HG02943 (cell line): ENCODE measurements around the gene RNF43.

ENCODE experiments used
- ATAC-seq: cut with Tn5 transposase; IDR thresholded peaks from one replicate; pipeline ENCODE4 v1.9.1; 2021; ENCODE audit warnings: mild to moderate bottlenecking, low read depth, moderate library complexity; ENCODE audit not compliant: unreplicated experiment

The RNF43 gene

GRCh38 chr17:58417300-58418092 is at the start of gene RNF43:
RNF43 (minus strand) TSS chr17:58417534; CDS start chr17:58415577, 1,957 bp downstream.
- peak; percentile 95 for ATAC-seq

- ATAC-seq, result no peak
These were observed 38.2 kb upstream of the RNF43 start for GRCh38 chr17:58455491-58455890.

- no peak for ATAC-seq
These were observed 35.4 kb upstream of the RNF43 start for GRCh38 chr17:58452738-58453137.

GRCh38 chr17:58447039-58447975 is 30.0 kb upstream of the RNF43 start:
- no peak for ATAC-seq

- ATAC-seq, result no peak
These were observed 28.8 kb upstream of the RNF43 start for GRCh38 chr17:58446086-58446485.

- ATAC-seq, result no peak
These were observed 19.5 kb upstream of the RNF43 start for GRCh38 chr17:58436805-58437239.

GRCh38 chr17:58436245-58436644 is 18.9 kb upstream of the RNF43 start:
- no peak for ATAC-seq

- no peak for ATAC-seq
These were observed 15.7 kb upstream of the RNF43 start for GRCh38 chr17:58432806-58433573.

- ATAC-seq, result no peak
These were observed 10.5 kb upstream of the RNF43 start for GRCh38 chr17:58427807-58428206.

- ATAC-seq, result no peak
These were observed 4.4 kb upstream of the RNF43 start for GRCh38 chr17:58421711-58422110.

- no peak for ATAC-seq
These were observed 3.5 kb upstream of the RNF43 start for GRCh38 chr17:58420827-58421226.

- no peak for ATAC-seq
These were observed 416 bp downstream of the RNF43 start for GRCh38 chr17:58416937-58417299.

- ATAC-seq, result no peak
These were observed 938 bp downstream of the RNF43 start for GRCh38 chr17:58416396-58416795.

GRCh38 chr17:58415371-58416055 is 1.8 kb downstream of the RNF43 start:
- ATAC-seq, result no peak

- ATAC-seq, result no peak
These were observed 2.7 kb downstream of the RNF43 start for GRCh38 chr17:58414596-58414997.

- ATAC-seq, result no peak
These were observed 3.6 kb downstream of the RNF43 start for GRCh38 chr17:58413684-58414083.

GRCh38 chr17:58412961-58413586 is 4.3 kb downstream of the RNF43 start:
- no peak for ATAC-seq

GRCh38 chr17:58412064-58412703 is 5.2 kb downstream of the RNF43 start:
- no peak for ATAC-seq

GRCh38 chr17:58411408-58411894 is 5.9 kb downstream of the RNF43 start:
- ATAC-seq, result no peak
